Neural cell (in vitro differentiated cells): Measurements from ENCODE around the gene ZNF727. TPM values are rescaled to one million over a fixed set of nuclear protein-coding genes. Genes with fewer than 3 reads are reported as not detected.

Experiments
- H2AFZ ChIP-seq: fragments of 200-600, 300-800 bp; sonication (generic), shearing (Covaris generic); 2 replicates; pipeline ENCODE4 v1.6.0; 2014; ENCODE audit warnings: low read depth, mild to moderate bottlenecking, antibody characterized with exemption, low read length, moderate library complexity
- H3F3A ChIP-seq: fragments of 200-600 bp; shearing (Covaris generic); 2 replicates; pipeline ENCODE4 v1.6.1; 2016; ENCODE audit warnings: mild to moderate bottlenecking, moderate library complexity, mixed read lengths, antibody characterized with exemption, low read length; ENCODE audit not compliant: insufficient read depth, poor library complexity, severe bottlenecking
- H3K27ac ChIP-seq: fragments of 200-600, 300-800 bp; sonication (generic), shearing (Covaris generic); 2 replicates; pipeline ENCODE4 v1.5.1; 2014; ENCODE audit warnings: mild to moderate bottlenecking, low read length, moderate library complexity
- H3K27me3 ChIP-seq: fragments of 300-800, 200-600 bp; sonication (generic), shearing (Covaris generic); 2 replicates; pipeline ENCODE4 v1.6.0; 2014; ENCODE audit warnings: mild to moderate bottlenecking, low read depth, low read length, moderate library complexity; ENCODE audit not compliant: insufficient read depth
- H3K36me3 ChIP-seq: fragments of 300-800, 200-600 bp; sonication (generic), shearing (Covaris generic); 2 replicates; pipeline ENCODE4 v1.5.1; 2014; ENCODE audit warnings: mild to moderate bottlenecking, antibody characterized with exemption, low read length, moderate library complexity; ENCODE audit not compliant: insufficient read depth
- H3K4me2 ChIP-seq: fragments of 300-800, 200-600 bp; sonication (generic), shearing (Covaris generic); 2 replicates; pipeline ENCODE4 v1.6.0; 2014; ENCODE audit warnings: mild to moderate bottlenecking, low read length
- H3K4me3 ChIP-seq: fragments of 300-800, 200-600 bp; sonication (generic), shearing (Covaris generic); 2 replicates; pipeline ENCODE4 v1.5.1; 2014; ENCODE audit warnings: mild to moderate bottlenecking, low read length, moderate library complexity
- H3K79me2 ChIP-seq: fragments of 200-600 bp; shearing (Covaris generic); replicated peaks from 2 replicates; pipeline ENCODE4 v1.6.0; 2014; ENCODE audit warnings: mild to moderate bottlenecking, low read length, moderate library complexity; ENCODE audit not compliant: insufficient read depth
- H3K9ac ChIP-seq: fragments of 300-800, 200-600 bp; sonication (generic), shearing (Covaris generic); 2 replicates; pipeline ENCODE4 v1.6.1; 2016; ENCODE audit warnings: mild to moderate bottlenecking, low read length, mixed read lengths
- H3K9me2 ChIP-seq: fragments of 200-600 bp; shearing (Covaris generic); 2 replicates; pipeline ENCODE4 v1.6.1; 2016; ENCODE audit warnings: mild to moderate bottlenecking, low read length, mixed read lengths; ENCODE audit not compliant: insufficient read depth
- H3K9me3 ChIP-seq: fragments of 200-600, 300-800 bp; sonication (generic), shearing (Covaris generic); 2 replicates; pipeline ENCODE4 v1.6.1; 2016; ENCODE audit warnings: mild to moderate bottlenecking, mixed run types, low read length, moderate library complexity, mixed read lengths
- H4K20me1 ChIP-seq: fragments of 200-600 bp; shearing (Covaris generic); 2 replicates; pipeline ENCODE4 v1.6.1; 2016; ENCODE audit warnings: mild to moderate bottlenecking, mixed run types; ENCODE audit not compliant: insufficient read depth
- CTCF ChIP-seq: fragments of 450-650 bp; IDR thresholded peaks from 2 replicates; pipeline ENCODE4 v1.5.1; 2014; ENCODE audit warnings: antibody characterized with exemption, mild to moderate bottlenecking, moderate library complexity; ENCODE audit not compliant: poor library complexity, severe bottlenecking
- EP300 ChIP-seq: fragments of 450-650 bp; conservative IDR thresholded peaks from 2 replicates; pipeline ENCODE4 v1.6.1; 2014; ENCODE audit warnings: antibody characterized with exemption, mild to moderate bottlenecking, moderate library complexity; ENCODE audit not compliant: poor library complexity, severe bottlenecking
- EZH2 ChIP-seq: fragments of 200-600, 300-800 bp; shearing (Covaris generic), sonication (generic); IDR thresholded peaks from 2 replicates; pipeline ENCODE4 v1.6.1; 2014; ENCODE audit warnings: antibody characterized with exemption, low read length, borderline replicate concordance, mild to moderate bottlenecking; ENCODE audit not compliant: insufficient read depth, poor library complexity, severe bottlenecking
- MXI1 ChIP-seq: fragments of 450-650 bp; conservative IDR thresholded peaks from 2 replicates; pipeline ENCODE4 v1.6.1; 2014; ENCODE audit warnings: antibody characterized with exemption, mild to moderate bottlenecking; ENCODE audit not compliant: poor library complexity, severe bottlenecking
- POLR2AphosphoS5 ChIP-seq: IDR thresholded peaks from 2 replicates; pipeline ENCODE4 v1.6.1; 2012
- RAD21 ChIP-seq: fragments of 450-650 bp; conservative IDR thresholded peaks from 2 replicates; pipeline ENCODE4 v1.6.1; 2014; ENCODE audit warnings: antibody characterized with exemption, mild to moderate bottlenecking, moderate library complexity
- REST ChIP-seq: IDR thresholded peaks from 2 replicates; pipeline ENCODE4 v1.6.1; 2012; ENCODE audit warnings: borderline replicate concordance
- SMC3 ChIP-seq: fragments of 450-650 bp; conservative IDR thresholded peaks from 2 replicates; pipeline ENCODE4 v1.6.1; 2014; ENCODE audit warnings: antibody characterized with exemption, mild to moderate bottlenecking, moderate library complexity; ENCODE audit not compliant: poor library complexity
- TAF1 ChIP-seq: IDR thresholded peaks from 2 replicates; pipeline ENCODE4 v1.6.1; 2012; ENCODE audit warnings: low read depth
- polyA plus RNA-seq: library from polyadenylated mRNA; depleted of rRNA; stranded (reverse); fragments of >200 nt; gene quantifications from 2 replicates; pipeline ENCODE4 v1.2.3, GENCODE V29; 2014

ZNF727 gene
- polyA plus RNA-seq, 1 donor from 2014 or later, result not detected

GRCh38 chr7:64035388-64035787 is 9.8 kb upstream of the ZNF727 start:
- H4K20me1 ChIP-seq, result no peaks in the 10 kb centered on the region
- no peak overlapping the region for H2AFZ ChIP-seq
- no peak overlapping the region for H3K4me2 ChIP-seq
- H3K4me3 ChIP-seq, result no peak overlapping the region
- no peaks in the 10 kb centered on the region for H3K9me3 ChIP-seq
- no peaks in the 10 kb centered on the region for H3K9me2 ChIP-seq
- TF ChIP-seq SMC3 (no peak), REST (no peak), MXI1 (no peak), TAF1 (no peak), CTCF (no peak), RAD21 (no peak), EP300 (no peak), EZH2 (no peak), POLR2AphosphoS5 (no peak)
- no peak overlapping the region for H3K27ac ChIP-seq
- H3K79me2 ChIP-seq, result no peaks in the 10 kb centered on the region
- no peaks in the 10 kb centered on the region for H3K36me3 ChIP-seq
- no peaks in the 10 kb centered on the region for H3K27me3 ChIP-seq
- H3F3A ChIP-seq, result no peaks in the 10 kb centered on the region
- no peak overlapping the region for H3K9ac ChIP-seq

- Histone ChIP-seq H3F3A (no peaks in the 10 kb centered on the region), H3K36me3 (no peaks in the 10 kb centered on the region), H3K9me2 (no peaks in the 10 kb centered on the region), H3K9me3 (no peaks in the 10 kb centered on the region), H3K79me2 (no peaks in the 10 kb centered on the region), H3K4me3 (no peak overlapping the region), H3K27ac (no peak overlapping the region), H3K4me2 (no peak overlapping the region), H3K27me3 (no peaks in the 10 kb centered on the region), H4K20me1 (no peaks in the 10 kb centered on the region), H2AFZ (no peak overlapping the region), H3K9ac (no peak overlapping the region)
- TF ChIP-seq MXI1 (no peak), CTCF (no peak), REST (no peak), POLR2AphosphoS5 (no peak), TAF1 (no peak), RAD21 (no peak), EZH2 (no peak), SMC3 (no peak), EP300 (no peak)
These were observed 8.1 kb upstream of the ZNF727 start for GRCh38 chr7:64037095-64037494.
